ENCODE measurements around the gene ACTRT2.

Gene ACTRT2

DNA sequence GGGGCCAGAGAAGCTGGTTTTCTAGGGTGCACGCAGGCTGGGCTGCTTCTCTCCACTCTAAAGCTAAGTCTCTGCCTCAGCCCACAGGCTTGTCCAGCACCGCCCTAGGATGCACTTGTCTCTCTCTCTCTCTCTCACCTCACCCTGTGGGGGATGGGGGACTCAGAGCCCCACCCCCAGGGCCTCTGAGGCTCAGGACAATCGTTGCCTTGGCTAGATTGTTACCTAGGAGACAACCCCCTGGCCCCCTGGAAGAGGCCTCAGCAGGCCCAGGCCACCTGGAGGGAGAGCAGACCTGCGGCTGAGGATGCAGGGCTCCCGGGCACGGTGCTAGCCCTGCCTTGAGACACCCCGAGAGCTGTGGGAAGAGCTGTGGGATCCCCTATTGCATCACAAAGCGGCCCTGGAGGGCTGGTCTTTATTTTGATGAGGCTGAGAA lies at the start of gene ACTRT2:
TSS of gene ACTRT2 (plus strand) at position 235 of the 439 bp plus-strand sequence. CDS start 220 bp downstream, outside the sequence.
- DNase-seq = no peak
- in situ Hi-C loops (cut with MboI; ENCODE audit: low pct_unique_long_range_greater_than_20kb, low sequenced_read_pairs) = no loop called here

DNA sequence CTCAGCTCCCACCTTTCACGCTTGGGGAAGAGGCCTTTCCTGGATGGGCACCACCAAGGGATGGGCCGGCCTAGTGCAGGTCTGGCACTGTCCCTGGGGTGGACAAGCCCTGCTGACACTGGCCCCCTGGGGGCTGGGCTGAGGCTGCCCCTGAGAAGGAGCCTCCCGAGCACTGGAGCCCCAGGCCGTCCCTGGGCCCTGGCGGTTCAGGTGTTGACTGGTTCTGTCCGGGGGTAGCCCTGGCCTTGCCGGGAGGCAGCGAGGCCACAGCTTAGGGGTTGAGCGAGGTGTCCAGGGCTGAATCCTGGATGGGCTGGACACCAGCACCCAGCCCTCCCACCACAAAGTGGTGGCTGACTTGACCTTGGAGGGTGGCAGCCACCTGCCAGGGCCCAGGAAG lies 49.7 kb upstream of the ACTRT2 start:
- DNase-seq = no peak
- in situ Hi-C loops (cut with MboI; ENCODE audit: low pct_unique_long_range_greater_than_20kb, low sequenced_read_pairs) = no loop called here

GRCh38 chr1:2972011-2972878 lies 49.0 kb upstream of the ACTRT2 start:
- in situ Hi-C loops (cut with MboI; ENCODE audit: low pct_unique_long_range_greater_than_20kb, low sequenced_read_pairs) = no loop called here
- DNase-seq = no peak

- no peak for DNase-seq
- in situ Hi-C loops (cut with MboI; ENCODE audit: low pct_unique_long_range_greater_than_20kb, low sequenced_read_pairs) = no loop called here
Measured at GRCh38 chr1:2972879-2973575, 48.2 kb upstream of the ACTRT2 start.

- no peak for DNase-seq
- in situ Hi-C loops (cut with MboI; ENCODE audit: low pct_unique_long_range_greater_than_20kb, low sequenced_read_pairs) = no loop called here
Measured at GRCh38 chr1:2973601-2974593, 47.4 kb upstream of the ACTRT2 start.

DNA sequence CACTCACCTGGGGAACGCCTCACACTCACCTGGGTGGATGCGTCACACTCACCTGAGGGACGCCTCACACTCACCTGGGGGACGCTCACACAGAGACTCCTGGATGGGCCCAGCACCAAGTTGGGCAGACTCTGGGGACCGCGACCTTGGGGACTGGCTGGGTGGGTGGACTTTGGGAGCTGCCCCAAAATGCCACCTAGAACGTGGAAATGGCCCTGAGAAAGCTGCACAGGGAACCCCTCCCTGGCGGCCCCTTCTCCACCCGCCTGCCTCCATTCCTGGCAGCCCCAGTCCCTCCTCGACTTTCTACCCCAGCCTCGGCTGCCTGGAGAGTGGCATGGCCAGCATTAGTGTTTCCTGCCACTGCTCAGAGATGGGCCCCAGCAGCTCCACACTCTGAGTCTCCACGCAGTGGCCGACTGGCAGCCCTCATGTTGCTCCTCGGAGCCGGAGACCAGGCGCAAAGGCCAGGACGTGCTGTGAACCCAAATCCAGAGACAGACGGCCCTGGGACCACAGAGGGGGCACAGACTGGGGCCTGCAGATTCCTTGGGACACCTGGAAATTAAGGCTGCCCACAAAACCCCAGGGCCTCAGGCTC lies 46.5 kb upstream of the ACTRT2 start:
- DNase-seq = no peak
- in situ Hi-C loops (cut with MboI; ENCODE audit: low pct_unique_long_range_greater_than_20kb, low sequenced_read_pairs) = no loop called here

DNA sequence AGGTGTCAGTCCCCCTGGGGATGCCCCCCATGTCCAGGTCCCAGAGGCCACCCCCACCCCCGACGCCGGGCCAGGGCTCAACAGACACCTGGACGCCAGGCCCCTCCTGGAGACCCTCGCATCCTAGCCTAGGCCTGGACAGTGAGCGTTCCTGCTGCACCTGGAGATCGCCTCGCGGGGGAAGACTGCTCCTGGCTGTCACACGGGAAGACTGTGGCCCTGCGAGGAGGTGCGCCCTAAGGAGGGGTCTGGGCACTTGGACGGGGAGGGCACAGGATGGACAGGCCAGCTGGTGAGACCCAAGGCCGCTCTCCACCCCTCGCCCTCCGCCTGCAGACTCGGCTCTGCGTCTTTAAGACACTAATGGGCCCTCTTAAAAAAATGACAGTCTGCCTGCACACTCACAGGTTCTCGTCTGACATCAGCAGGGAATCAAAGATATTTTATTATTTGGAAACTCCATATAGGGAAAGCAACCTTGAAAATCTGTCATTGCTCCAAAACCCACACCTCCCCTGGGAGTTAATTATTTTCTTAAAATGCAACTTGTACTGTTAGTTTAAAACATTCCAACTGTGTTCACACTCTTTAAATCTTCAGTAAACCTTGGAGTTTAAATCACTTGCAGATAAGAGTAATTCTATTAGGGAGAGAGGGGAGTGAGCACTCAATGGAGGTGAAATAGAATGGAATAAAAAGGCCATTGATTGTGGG lies 45.6 kb upstream of the ACTRT2 start:
- in situ Hi-C loops (cut with MboI; ENCODE audit: low pct_unique_long_range_greater_than_20kb, low sequenced_read_pairs) = no loop called here
- DNase-seq = no peak

GRCh38 chr1:2976180-2976562 lies 45.1 kb upstream of the ACTRT2 start:
- DNase-seq = no peak
- in situ Hi-C loops (cut with MboI; ENCODE audit: low pct_unique_long_range_greater_than_20kb, low sequenced_read_pairs) = no loop called here

GRCh38 chr1:2977886-2978611 lies 43.2 kb upstream of the ACTRT2 start:
- in situ Hi-C loops (cut with MboI; ENCODE audit: low pct_unique_long_range_greater_than_20kb, low sequenced_read_pairs) = no loop called here
- no peak for DNase-seq

- in situ Hi-C loops (cut with MboI; ENCODE audit: low pct_unique_long_range_greater_than_20kb, low sequenced_read_pairs) = no loop called here
- DNase-seq = no peak
Measured at GRCh38 chr1:2978691-2979190, 42.5 kb upstream of the ACTRT2 start.

DNA sequence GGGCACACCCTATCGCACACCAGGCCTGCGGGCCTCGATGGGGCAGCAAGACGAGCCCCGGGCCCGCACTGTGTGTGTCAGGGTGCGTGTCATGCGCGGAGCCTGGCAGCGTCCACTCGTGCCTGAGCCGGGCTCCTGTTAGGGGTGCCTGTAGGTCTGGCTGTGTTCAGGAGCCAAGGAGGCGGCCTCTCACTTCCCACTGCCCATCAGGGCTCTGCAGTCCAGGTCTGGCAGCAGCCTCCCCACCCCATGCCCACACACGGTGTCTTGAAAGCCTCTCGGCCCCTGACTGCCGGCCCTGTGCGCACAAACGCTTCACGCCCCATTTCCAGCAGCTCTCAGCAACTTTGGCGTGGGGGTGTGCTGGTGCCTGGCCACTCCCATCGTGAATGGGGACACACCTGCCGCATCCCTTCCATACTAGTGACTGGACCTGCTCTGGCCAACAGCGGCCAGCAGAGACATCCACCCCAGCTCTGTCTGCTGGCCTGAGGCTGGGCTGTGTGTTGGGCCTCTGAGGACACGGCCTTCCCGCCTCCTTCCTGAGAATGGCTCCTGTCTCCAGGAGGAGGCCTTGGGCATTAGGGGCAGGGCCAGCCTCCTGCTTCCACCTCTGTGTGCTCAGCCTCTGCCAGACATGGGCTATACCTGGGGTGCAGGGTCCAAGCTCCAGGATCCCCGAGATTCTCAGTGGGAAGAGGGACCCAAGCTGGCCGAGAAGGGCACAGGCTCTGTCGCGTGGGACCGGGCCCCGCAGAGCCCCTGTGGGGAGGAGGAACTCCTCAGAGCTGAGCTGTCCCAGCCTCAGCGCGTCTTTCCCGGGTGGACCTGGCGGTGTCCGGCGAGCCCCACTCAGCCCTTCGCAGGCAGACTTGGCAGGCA lies 41.8 kb upstream of the ACTRT2 start:
- in situ Hi-C loops (cut with MboI; ENCODE audit: low pct_unique_long_range_greater_than_20kb, low sequenced_read_pairs) = no loop called here
- no peak for DNase-seq

DNA sequence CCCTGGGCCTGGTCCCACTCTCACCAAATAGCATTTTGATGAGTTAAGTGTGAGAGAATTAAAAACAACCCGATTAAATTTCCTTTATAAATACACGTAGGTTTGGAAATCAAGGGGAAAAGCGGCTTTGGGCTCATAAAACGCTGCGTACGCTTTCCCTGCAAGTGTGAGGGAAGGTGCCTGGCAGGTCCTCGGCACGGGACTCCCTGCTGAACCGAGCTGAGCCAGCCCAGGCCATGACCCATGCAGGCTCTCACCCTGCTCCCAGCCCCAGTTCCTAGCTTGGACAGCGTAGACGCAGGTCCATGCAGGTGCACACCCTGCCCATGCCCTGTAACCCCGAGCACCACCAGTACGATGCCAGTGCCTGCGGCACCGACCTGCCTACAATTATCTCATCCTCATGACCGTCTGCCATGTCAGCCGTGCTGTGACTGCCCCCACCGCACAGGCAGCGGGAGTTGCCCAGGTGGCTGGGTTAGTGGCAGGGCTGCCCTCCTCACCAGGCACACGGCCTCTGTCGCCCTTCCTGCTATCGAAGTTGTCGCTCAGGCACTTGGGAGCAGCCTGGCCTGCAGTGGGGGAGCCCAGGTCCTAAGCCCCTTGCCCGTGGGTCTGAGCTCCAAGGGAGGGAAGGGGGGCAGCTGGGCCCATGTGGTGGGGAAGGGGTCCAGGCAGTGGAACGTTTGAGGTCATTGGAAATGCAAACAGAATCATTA lies 41.0 kb upstream of the ACTRT2 start:
- no peak for DNase-seq
- in situ Hi-C loops (cut with MboI; ENCODE audit: low pct_unique_long_range_greater_than_20kb, low sequenced_read_pairs) = no loop called here

DNA sequence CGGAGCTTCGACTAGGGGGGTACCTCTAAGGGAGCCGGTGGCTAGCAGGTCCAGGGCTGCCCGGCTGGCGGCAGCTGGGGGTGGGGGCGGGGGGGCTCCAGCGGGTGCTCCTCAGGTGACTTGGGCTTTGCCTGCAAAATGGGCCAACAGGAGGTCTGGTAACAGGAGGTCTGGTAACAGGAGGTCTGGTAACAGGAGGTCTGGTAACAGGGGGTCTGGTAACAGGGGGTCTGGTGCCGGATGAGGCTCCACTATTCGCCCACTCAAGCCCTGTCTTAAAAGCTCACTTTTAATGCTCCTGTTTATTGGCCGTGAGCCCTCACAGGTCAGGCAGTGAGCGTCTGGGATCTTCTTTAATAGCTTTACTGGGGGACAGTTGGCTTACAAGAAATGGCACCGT lies 40.4 kb upstream of the ACTRT2 start:
- DNase-seq = no peak
- in situ Hi-C loops (cut with MboI; ENCODE audit: low pct_unique_long_range_greater_than_20kb, low sequenced_read_pairs) = no loop called here

- in situ Hi-C loops (cut with MboI; ENCODE audit: low pct_unique_long_range_greater_than_20kb, low sequenced_read_pairs) = no loop called here
- no peak for DNase-seq
Measured at GRCh38 chr1:2981388-2981787, 39.9 kb upstream of the ACTRT2 start.

DNA sequence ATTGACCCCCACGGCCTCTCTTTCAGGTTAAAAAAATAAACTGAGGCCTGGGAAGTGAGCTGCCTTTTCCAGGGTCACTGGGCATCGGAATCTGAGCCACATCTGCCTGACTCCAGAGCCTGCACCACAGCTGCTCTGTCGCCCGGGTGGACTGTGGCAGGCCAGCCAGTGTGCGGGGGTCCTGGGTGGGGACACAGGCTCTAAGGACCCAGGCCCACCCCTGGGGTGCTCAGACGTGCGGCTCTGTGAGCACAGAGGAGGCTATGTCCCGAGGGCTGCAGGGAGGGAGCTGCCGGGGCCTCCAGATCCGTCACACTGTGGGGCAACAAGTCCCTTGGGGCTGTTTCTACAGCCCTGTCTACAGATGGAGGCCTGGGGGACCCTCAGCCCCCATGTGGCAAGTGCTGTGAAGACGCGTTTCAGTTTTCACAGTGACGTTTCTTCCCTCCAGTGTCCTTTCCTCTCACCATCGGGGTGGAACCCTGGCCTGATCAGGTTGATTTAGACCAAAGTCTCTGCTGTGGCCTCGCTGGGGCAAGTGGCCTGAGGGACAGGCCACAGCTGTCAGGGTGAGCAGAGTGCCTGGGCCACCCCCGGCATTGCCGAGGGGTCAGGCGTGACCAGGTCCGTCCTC lies 39.2 kb upstream of the ACTRT2 start:
- in situ Hi-C loops (cut with MboI; ENCODE audit: low pct_unique_long_range_greater_than_20kb, low sequenced_read_pairs) = no loop called here
- no peak for DNase-seq
